OCI-LY3 (cell line): Measurements from ENCODE around the gene PBX3.
"Not testable (repeated sequence)": the region's sequence is repeated elsewhere in the genome, so short reads cannot be mapped to it uniquely, and the experiment has no call there.

Source experiments
- H2AFZ ChIP-seq: fragments of 200-600, 300-600 bp; shearing (Covaris generic); 2 replicates; pipeline ENCODE4 v1.6.0; 2014; ENCODE audit warnings: antibody characterized with exemption, low read depth, low read length
- H3K27ac ChIP-seq: fragments of 200-600, 300-600 bp; sonication (generic); 2 replicates; pipeline ENCODE4 v1.5.1; 2014; ENCODE audit warnings: mild to moderate bottlenecking, low read length, moderate library complexity, mixed read lengths
- H3K27me3 ChIP-seq: fragments of 200-600, 300-600 bp; sonication (generic); 2 replicates; pipeline ENCODE4 v1.6.1; 2014; ENCODE audit warnings: low read depth, low read length, mixed read lengths
- H3K36me3 ChIP-seq: fragments of 200-600, 300-600 bp; sonication (generic); replicated peaks from 2 replicates; pipeline ENCODE3; 2014; ENCODE audit warnings: low read depth, low read length, mixed read lengths
- H3K4me1 ChIP-seq: fragments of 300-600, 200-600 bp; sonication (generic); 2 replicates; pipeline ENCODE4 v1.6.1; 2014; ENCODE audit warnings: low read length, mixed read lengths
- H3K4me2 ChIP-seq: fragments of 200-600, 300-600 bp; sonication (generic); 2 replicates; pipeline ENCODE4 v1.6.1; 2014; ENCODE audit warnings: low read length, mixed read lengths
- H3K4me3 ChIP-seq: fragments of 300-600, 200-600 bp; sonication (generic); 2 replicates; pipeline ENCODE4 v1.5.1; 2014; ENCODE audit warnings: antibody characterized with exemption, mild to moderate bottlenecking, low read length, moderate library complexity
- H3K79me2 ChIP-seq: fragments of 300-600, 200-600 bp; shearing (Covaris generic); 2 replicates; pipeline ENCODE4 v1.6.1; 2014; ENCODE audit warnings: mild to moderate bottlenecking, low read length, mixed read lengths
- H3K9ac ChIP-seq: fragments of 300-600, 200-600 bp; shearing (Covaris generic); 2 replicates; pipeline ENCODE4 v1.6.0; 2014; ENCODE audit warnings: mild to moderate bottlenecking, low read length, moderate library complexity
- H3K9me3 ChIP-seq: fragments of 200-600, 300-600 bp; shearing (Covaris generic); 2 replicates; pipeline ENCODE4 v1.6.1; 2014; ENCODE audit warnings: low read length, mixed read lengths; ENCODE audit not compliant: insufficient read depth
- H4K20me1 ChIP-seq: fragments of 200-600, 300-600 bp; sonication (generic); 2 replicates; pipeline ENCODE4 v1.6.1; 2016; ENCODE audit warnings: low read length, mixed read lengths; ENCODE audit not compliant: insufficient read depth
- CTCF ChIP-seq: fragments of 200-600, 300-600 bp; sonication (generic); IDR thresholded peaks from 2 replicates; pipeline ENCODE4 v1.5.1; 2014; ENCODE audit warnings: antibody characterized with exemption, low read length, low read depth
- EZH2phosphoT487 ChIP-seq: fragments of 200-600 bp; shearing (Covaris generic); IDR thresholded peaks from 2 replicates; pipeline ENCODE4 v1.6.1; 2018; ENCODE audit warnings: antibody characterized with exemption, mixed run types, low read depth

Gene PBX3

GRCh38 chr9:125774106-125774505, 26.9 kb downstream of the PBX3 start:
- Histone ChIP-seq H3K36me3 (no peaks in the 10 kb centered on the region), H3K9me3 (no peaks in the 10 kb centered on the region), H3K27ac (no peak overlapping the region), H3K79me2 (no peaks in the 10 kb centered on the region), H3K4me1 (no peaks in the 10 kb centered on the region), H3K9ac (no peak overlapping the region), H2AFZ (no peak overlapping the region), H3K27me3 (no peaks in the 10 kb centered on the region), H3K4me3 (no peak overlapping the region), H3K4me2 (no peak overlapping the region), H4K20me1 (no peaks in the 10 kb centered on the region)
- no peak for TF ChIP-seq EZH2phosphoT487

- H3K4me1 ChIP-seq, H3K36me3 ChIP-seq, H3K79me2 ChIP-seq, H3K9ac ChIP-seq, H2AFZ ChIP-seq, H3K4me3 ChIP-seq, H3K9me3 ChIP-seq, H3K4me2 ChIP-seq, H4K20me1 ChIP-seq, H3K27me3 ChIP-seq, H3K27ac ChIP-seq: not testable (repeated sequence)
Observed at GRCh38 chr9:125776789-125777188, 29.6 kb downstream of the PBX3 start.

- H3K27ac ChIP-seq, H3K4me2 ChIP-seq, H2AFZ ChIP-seq, H3K27me3 ChIP-seq, H4K20me1 ChIP-seq, H3K79me2 ChIP-seq, H3K4me3 ChIP-seq, H3K9me3 ChIP-seq, H3K4me1 ChIP-seq, H3K36me3 ChIP-seq, H3K9ac ChIP-seq: not testable (repeated sequence)
Observed at GRCh38 chr9:125778538-125779219, 31.5 kb downstream of the PBX3 start.

GRCh38 chr9:125779220-125779565, 32.0 kb downstream of the PBX3 start:
- not testable (repeated sequence) for H3K79me2 ChIP-seq, H4K20me1 ChIP-seq, H3K4me1 ChIP-seq, H3K27ac ChIP-seq, H3K4me3 ChIP-seq, H3K36me3 ChIP-seq, H3K9me3 ChIP-seq, H3K9ac ChIP-seq, H2AFZ ChIP-seq, H3K4me2 ChIP-seq, H3K27me3 ChIP-seq

- Histone ChIP-seq H3K27me3 (no peaks in the 10 kb centered on the region), H4K20me1 (no peaks in the 10 kb centered on the region), H3K4me1 (no peaks in the 10 kb centered on the region), H3K27ac (no peak overlapping the region), H3K36me3 (no peaks in the 10 kb centered on the region), H3K9ac (no peak overlapping the region), H3K79me2 (no peaks in the 10 kb centered on the region), H3K4me3 (no peak overlapping the region), H3K9me3 (no peaks in the 10 kb centered on the region), H2AFZ (no peak overlapping the region), H3K4me2 (no peak overlapping the region)
- TF ChIP-seq CTCF (no peak), EZH2phosphoT487 (no peak)
Observed at GRCh38 chr9:125782718-125783117, 35.5 kb downstream of the PBX3 start.

- H4K20me1 ChIP-seq, result no peaks in the 10 kb centered on the region
- H3K27me3 ChIP-seq, result no peaks in the 10 kb centered on the region
- no peak overlapping the region for H3K9ac ChIP-seq
- H2AFZ ChIP-seq, result no peak overlapping the region
- no peaks in the 10 kb centered on the region for H3K79me2 ChIP-seq
- TF ChIP-seq CTCF, result no peak
- no peak for TF ChIP-seq EZH2phosphoT487
- H3K9me3 ChIP-seq, result no peaks in the 10 kb centered on the region
- H3K4me1 ChIP-seq, result peaks cover 6% of the 10 kb centered on the region
- no peak overlapping the region for H3K4me2 ChIP-seq
- no peaks in the 10 kb centered on the region for H3K36me3 ChIP-seq
- no peak overlapping the region for H3K27ac ChIP-seq
- H3K4me3 ChIP-seq, result no peak overlapping the region
Observed at GRCh38 chr9:125784286-125785049, 37.3 kb downstream of the PBX3 start.
